ENCODE results near the gene IKZF2. TPM values are rescaled to one million over a fixed set of nuclear protein-coding genes. Genes with fewer than 3 reads are reported as not detected.

IKZF2 gene
- total RNA-seq, 1 donor from 2014 or later: 1.7 TPM

DNA sequence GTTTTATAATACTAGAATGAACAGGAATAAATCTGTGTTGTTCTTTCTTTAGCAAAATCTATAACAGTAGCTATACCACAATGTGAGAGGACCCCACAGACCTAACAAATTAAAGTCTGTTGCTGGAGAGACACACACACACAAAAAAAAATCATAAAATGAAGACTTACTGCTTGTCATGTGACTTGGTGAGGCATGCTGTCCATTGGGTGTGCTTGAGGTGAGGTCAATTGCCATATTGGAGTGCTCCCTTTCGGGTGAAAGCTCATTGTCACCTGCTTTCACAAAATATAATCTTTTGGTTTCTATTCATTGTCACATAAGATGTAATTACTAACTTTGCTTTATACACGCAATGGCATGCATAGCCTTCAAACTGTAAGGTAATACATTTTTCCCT is 3.9 kb downstream of the IKZF2 start:
- Mint-ChIP-seq H3K27me3 (peaks cover 51% of the 10 kb centered on the region), H3K4me1 (peaks cover 27% of the 10 kb centered on the region), H3K27ac (no peak overlapping the region), H3K4me3 (no peak overlapping the region), H3K36me3 (ENCODE audit: low read depth) (no peaks in the 10 kb centered on the region), H3K9me3 (no peaks in the 10 kb centered on the region)
- no peak for DNase-seq
- intact Hi-C loops (cut with micrococcal nuclease): no loop called here

- Mint-ChIP-seq H3K36me3 (ENCODE audit: low read depth) (no peaks in the 10 kb centered on the region), H3K4me3 (no peak overlapping the region), H3K27ac (no peak overlapping the region), H3K4me1 (peaks cover 19% of the 10 kb centered on the region), H3K27me3 (peaks cover 45% of the 10 kb centered on the region), H3K9me3 (no peaks in the 10 kb centered on the region)
- intact Hi-C loops (cut with micrococcal nuclease): no loop called here
- no peak for DNase-seq
These were observed 5.6 kb downstream of the IKZF2 start for GRCh38 chr2:213145715-213146242.

DNA sequence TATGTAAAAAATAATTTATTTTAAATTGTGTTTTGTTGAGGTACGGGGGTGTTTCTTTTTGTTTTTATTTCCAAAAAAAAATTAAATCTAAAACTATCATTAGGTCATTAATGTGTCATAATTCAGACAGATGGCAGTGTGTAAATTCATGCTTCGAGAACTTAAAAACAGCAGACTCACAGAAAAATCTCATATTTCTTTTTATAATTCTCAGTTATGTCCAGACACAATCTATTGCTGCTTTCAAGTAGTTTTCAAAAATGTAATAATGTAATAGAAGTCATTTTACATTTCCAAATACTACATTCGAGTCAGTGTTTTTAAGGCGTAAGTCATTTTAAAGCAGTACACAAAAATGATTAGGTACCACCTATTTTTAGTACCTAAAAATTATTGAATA is 14.3 kb downstream of the IKZF2 start:
- Mint-ChIP-seq H3K36me3 (ENCODE audit: low read depth) (no peaks in the 10 kb centered on the region), H3K27me3 (peaks cover 5% of the 10 kb centered on the region), H3K27ac (no peak overlapping the region), H3K4me1 (no peaks in the 10 kb centered on the region), H3K4me3 (no peak overlapping the region), H3K9me3 (no peaks in the 10 kb centered on the region)
- intact Hi-C loops (cut with micrococcal nuclease): no loop called here
- no peak for DNase-seq

DNA sequence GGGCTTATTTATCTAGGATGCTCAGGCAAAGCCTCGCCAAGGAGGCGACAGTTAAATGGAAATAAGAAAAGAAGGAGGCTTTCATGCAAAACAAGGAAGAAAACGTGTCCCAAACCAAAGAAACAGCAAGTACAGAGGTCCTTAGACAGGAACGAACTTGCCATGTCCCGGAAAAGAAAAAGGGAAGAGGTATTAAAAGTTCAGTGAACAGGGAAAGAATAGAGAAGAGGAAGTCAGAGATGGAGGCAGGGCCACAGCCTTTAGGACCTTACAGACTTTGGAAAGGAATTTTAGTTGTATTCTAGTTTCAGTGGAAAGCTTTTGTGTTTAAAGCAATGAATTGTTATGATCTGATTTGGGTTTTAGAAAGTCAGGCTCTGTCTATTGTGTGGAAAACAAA is 22.1 kb downstream of the IKZF2 start:
- intact Hi-C loops (cut with micrococcal nuclease): no loop called here
- no peak overlapping the region for H3K27ac Mint-ChIP-seq
- H3K27me3 Mint-ChIP-seq: no peaks in the 10 kb centered on the region
- H3K4me1 Mint-ChIP-seq: no peaks in the 10 kb centered on the region
- no peak overlapping the region for H3K4me3 Mint-ChIP-seq
- no peaks in the 10 kb centered on the region for H3K9me3 Mint-ChIP-seq
- DNase-seq: no peak
- H3K36me3 Mint-ChIP-seq (ENCODE audit: low read depth): no peaks in the 10 kb centered on the region

GRCh38 chr2:213125646-213126347 is 25.6 kb downstream of the IKZF2 start:
- intact Hi-C loops (cut with micrococcal nuclease): no loop called here
- Mint-ChIP-seq H3K27me3 (peaks cover 1% of the 10 kb centered on the region), H3K4me3 (no peak overlapping the region), H3K36me3 (ENCODE audit: low read depth) (no peaks in the 10 kb centered on the region), H3K27ac (no peak overlapping the region), H3K4me1 (no peaks in the 10 kb centered on the region), H3K9me3 (no peaks in the 10 kb centered on the region)
- DNase-seq: no peak

DNA sequence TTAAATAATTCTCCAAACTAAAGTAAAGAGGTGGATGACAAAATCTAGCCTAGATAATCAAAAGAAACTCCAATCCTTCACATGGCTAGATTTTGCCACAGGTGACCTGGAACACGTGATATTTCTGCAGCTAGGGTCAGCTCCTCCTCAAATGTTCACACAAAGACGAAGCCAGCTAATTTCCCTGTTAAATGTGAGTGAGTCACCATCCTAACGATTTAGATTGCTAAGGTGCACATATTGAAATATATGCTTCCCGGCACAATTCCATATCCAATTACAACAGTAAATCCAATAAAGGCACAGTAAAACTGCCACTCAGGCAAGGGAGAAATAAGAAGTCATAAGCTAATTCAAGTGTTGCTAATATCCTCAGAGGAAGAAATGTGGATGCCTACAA is 28.7 kb downstream of the IKZF2 start:
- Mint-ChIP-seq H3K9me3 (no peaks in the 10 kb centered on the region), H3K27ac (no peak overlapping the region), H3K4me3 (no peak overlapping the region), H3K4me1 (peaks cover 15% of the 10 kb centered on the region), H3K36me3 (ENCODE audit: low read depth) (no peaks in the 10 kb centered on the region), H3K27me3 (peaks cover 1% of the 10 kb centered on the region)
- intact Hi-C loops (cut with micrococcal nuclease): no loop called here
- no peak for DNase-seq

DNA sequence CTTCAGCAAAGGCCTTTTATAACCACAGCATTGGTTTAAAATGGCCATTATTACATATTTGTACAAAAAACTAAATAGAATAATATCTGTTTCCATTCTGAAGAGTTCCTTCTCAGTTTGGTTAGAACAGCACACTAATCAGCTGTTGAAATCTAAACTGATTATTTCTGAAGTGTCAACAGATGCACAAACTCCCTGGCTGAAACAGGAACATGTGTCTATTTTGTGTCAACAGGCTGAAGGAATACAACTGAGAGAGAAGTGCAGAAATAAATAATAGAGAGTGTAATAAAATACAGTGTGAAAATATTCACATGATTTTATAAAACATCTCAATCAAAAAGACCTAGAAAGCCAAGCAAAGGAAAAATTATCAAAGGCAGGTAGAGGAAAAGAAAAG is 29.7 kb downstream of the IKZF2 start:
- intact Hi-C loops (cut with micrococcal nuclease): no loop called here
- H3K9me3 Mint-ChIP-seq: no peaks in the 10 kb centered on the region
- no peak overlapping the region for H3K4me3 Mint-ChIP-seq
- DNase-seq: no peak
- H3K27ac Mint-ChIP-seq: no peak overlapping the region
- peaks cover 1% of the 10 kb centered on the region for H3K27me3 Mint-ChIP-seq
- no peaks in the 10 kb centered on the region for H3K36me3 Mint-ChIP-seq (ENCODE audit: low read depth)
- H3K4me1 Mint-ChIP-seq: peaks cover 15% of the 10 kb centered on the region

GRCh38 chr2:213119061-213119809 is 32.2 kb downstream of the IKZF2 start:
- peaks cover 1% of the 10 kb centered on the region for H3K27me3 Mint-ChIP-seq
- no peaks in the 10 kb centered on the region for H3K36me3 Mint-ChIP-seq (ENCODE audit: low read depth)
- H3K27ac Mint-ChIP-seq: peak overlapping the region; percentile 86
- peak; percentile 58 for DNase-seq
- H3K4me3 Mint-ChIP-seq: peak overlapping the region; percentile 8
- no peaks in the 10 kb centered on the region for H3K9me3 Mint-ChIP-seq
- H3K4me1 Mint-ChIP-seq: peaks cover 15% of the 10 kb centered on the region
- intact Hi-C loops (cut with micrococcal nuclease): loop anchor here (1.0 kb wide), 3 partner anchors 32 to 104 kb away; partner anchors contain the start of gene IKZF2

GRCh38 chr2:213108308-213108707 is 43.1 kb downstream of the IKZF2 start:
- Mint-ChIP-seq H3K36me3 (ENCODE audit: low read depth) (no peaks in the 10 kb centered on the region), H3K4me1 (no peaks in the 10 kb centered on the region), H3K4me3 (no peak overlapping the region), H3K27me3 (peaks cover 2% of the 10 kb centered on the region), H3K27ac (no peak overlapping the region), H3K9me3 (no peaks in the 10 kb centered on the region)
- intact Hi-C loops (cut with micrococcal nuclease): no loop called here
- no peak for DNase-seq

- Mint-ChIP-seq H3K9me3 (no peaks in the 10 kb centered on the region), H3K36me3 (ENCODE audit: low read depth) (no peaks in the 10 kb centered on the region), H3K4me3 (no peak overlapping the region), H3K4me1 (no peaks in the 10 kb centered on the region), H3K27ac (no peak overlapping the region), H3K27me3 (peaks cover 2% of the 10 kb centered on the region)
- intact Hi-C loops (cut with micrococcal nuclease): no loop called here
- DNase-seq: no peak
These were observed 43.7 kb downstream of the IKZF2 start for GRCh38 chr2:213107728-213108127.

DNA sequence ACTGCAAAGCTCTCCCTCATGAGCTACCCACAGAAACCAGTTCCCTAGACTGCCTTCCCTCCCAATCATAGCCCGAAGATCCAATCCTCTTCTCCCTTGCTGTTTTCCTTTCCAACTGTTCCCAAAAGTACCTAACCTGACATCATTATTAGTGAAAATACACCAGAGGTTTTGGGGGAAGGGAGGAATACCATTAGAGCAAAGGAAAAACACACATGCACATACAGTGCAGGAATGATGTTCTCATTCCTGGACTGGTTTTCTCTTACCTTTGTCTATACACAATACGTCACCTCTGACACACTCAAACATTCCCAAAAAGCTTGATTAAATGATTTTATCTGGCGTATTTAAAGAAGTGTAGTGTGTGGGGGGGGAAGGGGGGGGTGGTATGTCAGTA is 46.2 kb downstream of the IKZF2 start:
- H3K36me3 Mint-ChIP-seq (ENCODE audit: low read depth): no peaks in the 10 kb centered on the region
- H3K27me3 Mint-ChIP-seq: peaks cover 2% of the 10 kb centered on the region
- H3K4me3 Mint-ChIP-seq: no peak overlapping the region
- no peak overlapping the region for H3K27ac Mint-ChIP-seq
- no peak for DNase-seq
- no peaks in the 10 kb centered on the region for H3K4me1 Mint-ChIP-seq
- no peaks in the 10 kb centered on the region for H3K9me3 Mint-ChIP-seq
- intact Hi-C loops (cut with micrococcal nuclease): no loop called here

GRCh38 chr2:213104903-213105202 is 46.6 kb downstream of the IKZF2 start:
- H3K4me1 Mint-ChIP-seq: no peaks in the 10 kb centered on the region
- no peaks in the 10 kb centered on the region for H3K36me3 Mint-ChIP-seq (ENCODE audit: low read depth)
- H3K27me3 Mint-ChIP-seq: peaks cover 2% of the 10 kb centered on the region
- no peaks in the 10 kb centered on the region for H3K9me3 Mint-ChIP-seq
- H3K4me3 Mint-ChIP-seq: no peak overlapping the region
- H3K27ac Mint-ChIP-seq: no peak overlapping the region
- DNase-seq: no peak
- intact Hi-C loops (cut with micrococcal nuclease): no loop called here

- no peak for DNase-seq
- no peaks in the 10 kb centered on the region for H3K36me3 Mint-ChIP-seq (ENCODE audit: low read depth)
- H3K27me3 Mint-ChIP-seq: peaks cover 2% of the 10 kb centered on the region
- intact Hi-C loops (cut with micrococcal nuclease): no loop called here
- no peak overlapping the region for H3K27ac Mint-ChIP-seq
- H3K4me3 Mint-ChIP-seq: peak overlapping the region; percentile 35
- no peaks in the 10 kb centered on the region for H3K4me1 Mint-ChIP-seq
- H3K9me3 Mint-ChIP-seq: no peaks in the 10 kb centered on the region
These were observed 47.1 kb downstream of the IKZF2 start for GRCh38 chr2:213104092-213104902.

Data from activated CD4-positive, alpha-beta T cell treated with anti-CD3 and anti-CD28 coated beads, Interleukin-2, amount 10 ng/mL, durations not matched to agents 24 days and 14 days (primary cell).